NB4 (cell line): ENCODE results near the gene DIS3L2.

Experiments
- CTCF ChIP-seq: IDR thresholded peaks from one replicate; pipeline ENCODE4 v1.5.1; 2012; ENCODE audit warnings: low read depth, low read length
- MAX ChIP-seq: IDR thresholded peaks from 2 replicates; pipeline ENCODE4 v1.6.1; 2011; ENCODE audit warnings: low read depth, low read length
- MYC ChIP-seq: IDR thresholded peaks from 2 replicates; pipeline ENCODE4 v1.6.1; 2011; ENCODE audit warnings: low read depth, low read length
- POLR2A ChIP-seq: IDR thresholded peaks from 2 replicates; pipeline ENCODE4 v1.6.1; 2011; ENCODE audit warnings: mild to moderate bottlenecking; ENCODE audit not compliant: insufficient read length; ENCODE audit errors: extremely low read depth

GRCh38 chr2:232246245-232246644 is 284.7 kb downstream of the DIS3L2 start:
- no peak for TF ChIP-seq CTCF
- TF ChIP-seq POLR2A, result no peak
- no peak for TF ChIP-seq MAX
- no peak for TF ChIP-seq MYC
